Mucosa of descending colon (tissue), 3 donors: Measurements from ENCODE around the gene OCSTAMP. TPM values are rescaled to one million over a fixed set of nuclear protein-coding genes. Genes with fewer than 3 reads are reported as not detected.

Source experiments
- ATAC-seq: fragments of 200-7000 bp; cut with Tn5 transposase; one replicate; pipeline ENCODE4 v1.9.1; 2020; ENCODE audit warnings: mild to moderate bottlenecking, moderate library complexity
- DNase-seq, 3 donors: peaks; one replicate each; pipeline ENCODE4 v3.0.0-alpha.2; 2020
- H3K36me3 ChIP-seq: fragments of 200-600 bp; one replicate; pipeline ENCODE4 v1.8.0; 2021; ENCODE audit warnings: low read depth, mild to moderate bottlenecking
- H3K4me1 ChIP-seq: fragments of 200-600 bp; one replicate; pipeline ENCODE4 v1.8.0; 2021; ENCODE audit warnings: low read depth, mild to moderate bottlenecking
- H3K4me3 ChIP-seq: fragments of 200-600 bp; one replicate; pipeline ENCODE4 v1.8.0; 2021; ENCODE audit warnings: mild to moderate bottlenecking
- H3K9me3 ChIP-seq: fragments of 200-600 bp; one replicate; pipeline ENCODE4 v1.8.0; 2021; ENCODE audit warnings: mild to moderate bottlenecking
- intact Hi-C, 2 donors: fragments of 100-400 bp; cut with DNase I in 1 of 2; cut with micrococcal nuclease in 1 of 2; formaldehyde crosslinking; loops; one replicate each; pipeline versions ENCODE4 v1.11.0 to v1.11.1; 2022; cut with DNase I, micrococcal nuclease
- total RNA-seq, 3 donors: library from RNA; stranded (reverse); fragmentation: NEBNext Ultra II Directional in 2 of 3; extraction: Animal tissue kit (Norgen Biotek cat#: 25700) in 2 of 3; gene quantifications; one replicate each; pipeline versions ENCODE4 v1.2.1 to v1.2.4, GENCODE V29; 2021 to 2023
- TF ChIP-seq, protein P1 (sequence below): fragments of 200-600 bp; IDR thresholded peaks from one replicate; pipeline ENCODE4 v1.8.0; 2022; ENCODE audit warnings: antibody characterized with exemption, mild to moderate bottlenecking
- donor health status: DM: no; HTN: no; CAD: no; lungs with moderate emphysema.
- donor health status: DM: no; HTN: no; CAD: no.
- donor health status: DM: no; HTN: yes; CAD: no.

Gene OCSTAMP
- total RNA-seq, 3 donors from 2014 or later, result not detected

DNA sequence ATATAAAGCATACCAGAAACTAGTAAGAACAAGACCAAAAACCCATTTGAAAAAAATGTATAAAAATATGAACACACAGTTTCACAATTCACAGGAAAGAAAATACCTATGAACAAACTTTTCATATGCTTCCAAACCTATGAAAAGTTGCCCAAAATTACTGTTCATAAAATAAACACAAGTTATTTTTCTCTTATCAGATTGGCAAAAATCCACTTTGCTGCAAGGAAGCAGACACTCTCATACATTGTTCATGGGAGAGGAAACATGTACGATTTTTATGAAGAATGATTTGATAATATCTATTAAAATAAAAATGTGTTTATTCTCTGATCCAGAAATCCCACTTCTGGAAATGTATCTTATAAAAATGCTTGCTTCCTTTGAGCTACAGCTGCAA, 40.0 kb upstream of the OCSTAMP start:
- ATAC-seq, result no peak

DNA sequence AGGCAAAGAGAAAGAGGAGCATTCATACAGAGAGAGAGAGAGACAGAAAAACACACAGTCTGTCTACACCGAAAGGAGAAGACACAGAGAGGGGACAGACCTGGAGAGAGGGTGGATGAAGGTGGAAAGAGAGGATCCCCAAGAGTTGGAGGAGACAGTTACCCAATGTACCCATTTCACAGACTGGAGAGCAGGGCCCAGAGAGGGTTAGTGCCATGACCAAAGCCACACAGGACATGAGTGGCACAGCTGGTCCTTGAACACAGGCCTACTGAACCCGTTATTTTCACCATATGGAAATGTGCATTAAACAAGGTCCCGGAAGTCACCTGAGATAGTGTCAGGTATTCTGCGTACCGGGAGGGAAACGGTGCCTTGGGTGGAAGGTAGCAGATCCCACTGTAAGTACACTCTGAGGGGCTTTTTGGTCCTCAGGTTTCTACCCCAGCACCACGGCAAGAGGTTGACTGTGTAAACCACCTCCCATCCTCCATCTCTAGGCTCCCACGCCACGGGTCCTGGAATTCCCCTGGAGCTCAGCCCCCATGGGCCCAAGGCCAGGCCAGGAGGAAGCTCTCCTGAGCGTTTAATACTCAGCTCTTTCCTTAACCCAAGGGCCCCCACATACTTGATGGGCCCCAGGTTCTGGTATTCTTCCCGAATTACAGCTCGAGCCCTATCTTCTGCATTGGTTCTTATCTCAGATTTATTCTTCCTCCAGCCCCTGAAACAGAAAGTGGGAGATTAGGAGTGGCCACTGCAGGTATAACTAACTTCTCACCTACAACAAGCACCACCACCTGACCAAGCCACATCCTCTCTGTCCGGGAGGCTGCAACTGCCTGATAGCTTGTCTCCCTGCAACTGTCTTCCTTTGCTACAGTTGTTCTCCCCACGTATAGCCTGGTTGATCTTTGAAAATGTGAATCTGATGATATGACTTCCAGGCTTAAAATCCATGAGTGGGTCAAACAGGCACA, 38.4 kb upstream of the OCSTAMP start:
- TF ChIP-seq, protein P1, sequence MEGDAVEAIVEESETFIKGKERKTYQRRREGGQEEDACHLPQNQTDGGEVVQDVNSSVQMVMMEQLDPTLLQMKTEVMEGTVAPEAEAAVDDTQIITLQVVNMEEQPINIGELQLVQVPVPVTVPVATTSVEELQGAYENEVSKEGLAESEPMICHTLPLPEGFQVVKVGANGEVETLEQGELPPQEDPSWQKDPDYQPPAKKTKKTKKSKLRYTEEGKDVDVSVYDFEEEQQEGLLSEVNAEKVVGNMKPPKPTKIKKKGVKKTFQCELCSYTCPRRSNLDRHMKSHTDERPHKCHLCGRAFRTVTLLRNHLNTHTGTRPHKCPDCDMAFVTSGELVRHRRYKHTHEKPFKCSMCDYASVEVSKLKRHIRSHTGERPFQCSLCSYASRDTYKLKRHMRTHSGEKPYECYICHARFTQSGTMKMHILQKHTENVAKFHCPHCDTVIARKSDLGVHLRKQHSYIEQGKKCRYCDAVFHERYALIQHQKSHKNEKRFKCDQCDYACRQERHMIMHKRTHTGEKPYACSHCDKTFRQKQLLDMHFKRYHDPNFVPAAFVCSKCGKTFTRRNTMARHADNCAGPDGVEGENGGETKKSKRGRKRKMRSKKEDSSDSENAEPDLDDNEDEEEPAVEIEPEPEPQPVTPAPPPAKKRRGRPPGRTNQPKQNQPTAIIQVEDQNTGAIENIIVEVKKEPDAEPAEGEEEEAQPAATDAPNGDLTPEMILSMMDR, result no peak
- intact Hi-C loops, result no loop called here
- no peaks in the 10 kb centered on the region for H3K36me3 ChIP-seq
- H3K4me3 ChIP-seq, result no peak overlapping the region
- no peaks in the 10 kb centered on the region for H3K9me3 ChIP-seq
- ATAC-seq (no peak), DNase-seq (peak in 1 of 3 donors; percentile 9)
- no peaks in the 10 kb centered on the region for H3K4me1 ChIP-seq

More for the DNA sequence above, 40.0 kb upstream of the OCSTAMP start:
- intact Hi-C loops, result no loop called here
- no peaks in the 10 kb centered on the region for H3K4me1 ChIP-seq
- no peaks in the 10 kb centered on the region for H3K9me3 ChIP-seq
- TF ChIP-seq, protein P1, result no peak
- H3K4me3 ChIP-seq, result no peak overlapping the region
- DNase-seq, result no peak
- no peaks in the 10 kb centered on the region for H3K36me3 ChIP-seq

DNA sequence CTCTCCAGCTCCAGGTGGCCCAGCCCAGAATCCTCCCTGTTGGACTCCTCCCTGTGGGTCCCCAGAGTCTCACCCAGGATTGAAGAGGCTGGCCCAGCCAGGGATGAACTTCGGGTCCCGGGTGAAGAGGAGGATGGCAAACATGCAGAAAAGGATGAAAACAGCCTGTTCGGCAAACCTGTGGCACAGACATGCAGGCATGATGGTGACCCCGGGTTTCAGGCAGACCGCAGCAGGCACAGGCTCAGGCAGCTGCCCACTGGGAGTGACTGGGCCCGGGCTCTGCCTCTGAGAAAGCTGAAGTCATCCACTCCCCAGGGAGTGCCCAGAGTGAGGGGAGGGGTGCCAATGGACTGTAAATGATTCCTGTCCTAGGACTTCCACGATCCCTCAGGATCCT, 37.5 kb upstream of the OCSTAMP start:
- intact Hi-C loops, result no loop called here
- no peak for DNase-seq
- Histone ChIP-seq H3K4me3 (no peak overlapping the region), H3K9me3 (no peaks in the 10 kb centered on the region), H3K36me3 (no peaks in the 10 kb centered on the region), H3K4me1 (no peaks in the 10 kb centered on the region)
- TF ChIP-seq, protein P1, result no peak
- no peak for ATAC-seq

DNA sequence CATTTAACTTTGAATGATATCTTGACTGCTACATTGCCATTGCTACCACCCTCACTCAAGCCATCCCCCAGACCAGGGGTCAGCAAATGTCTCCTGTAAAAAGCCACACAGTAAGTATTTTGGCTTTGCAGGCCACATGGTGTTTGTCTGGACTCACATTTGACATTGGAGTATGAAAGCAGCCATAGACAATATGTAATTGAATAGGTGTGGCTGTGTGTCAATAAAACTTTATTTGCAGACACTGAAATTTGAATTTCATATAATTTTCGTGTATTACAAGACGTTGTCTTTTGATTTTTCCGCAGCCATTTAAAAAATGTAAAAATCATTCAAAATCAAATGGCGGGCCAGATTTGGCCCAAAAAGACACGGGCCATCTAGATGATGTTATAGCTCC, 36.3 kb upstream of the OCSTAMP start:
- ATAC-seq (no peak), DNase-seq (no peak)
- TF ChIP-seq, protein P1, result no peak
- intact Hi-C loops, result no loop called here
- H3K4me3 ChIP-seq, result no peak overlapping the region
- no peaks in the 10 kb centered on the region for H3K36me3 ChIP-seq
- no peaks in the 10 kb centered on the region for H3K4me1 ChIP-seq
- no peaks in the 10 kb centered on the region for H3K9me3 ChIP-seq

DNA sequence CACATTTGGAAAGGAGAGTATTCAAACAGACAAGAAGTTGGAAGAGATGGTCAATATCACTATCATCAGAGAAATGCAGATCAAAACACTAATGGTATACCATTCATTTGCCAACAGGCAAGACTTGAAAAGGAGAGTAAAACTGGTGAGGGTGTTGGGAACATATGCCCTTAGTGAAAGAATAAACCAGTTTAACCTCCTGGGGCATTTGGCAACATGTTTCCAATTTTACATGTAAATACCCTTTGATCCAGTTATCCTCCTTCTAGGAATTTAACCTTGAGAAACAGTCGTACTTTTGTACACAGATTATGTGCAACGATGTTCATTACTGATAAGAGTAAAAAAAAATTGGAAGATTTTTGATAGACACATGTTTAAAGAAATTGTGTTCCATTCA, 34.1 kb upstream of the OCSTAMP start:
- DNase-seq (no peak), ATAC-seq (no peak)
- intact Hi-C loops, result no loop called here
- Histone ChIP-seq H3K9me3 (no peaks in the 10 kb centered on the region), H3K4me1 (no peaks in the 10 kb centered on the region), H3K36me3 (no peaks in the 10 kb centered on the region), H3K4me3 (no peak overlapping the region)
- TF ChIP-seq, protein P1, result no peak
